HEK293T (cell line): ENCODE measurements around the gene ARID4B.
A peak's percentile ranks its signal among the peaks of the same experiment; 100 is the strongest.

Experiments used
- CTCF ChIA-PET: fragments of 350-600 bp; formaldehyde crosslinking; extraction: SDS; loops from one replicate; lab custom pipeline; 2021; ENCODE audit warnings: antibody characterized with exemption, inconsistent platforms; lab: Yijun Ruan, JAX
- POLR2A ChIA-PET: fragments of 350-600 bp; formaldehyde crosslinking; extraction: SDS; loops from one replicate; lab custom pipeline; 2020; ENCODE audit warnings: antibody characterized with exemption, inconsistent platforms; lab: Yijun Ruan, JAX
- DNase-seq: peaks from one replicate; pipeline ENCODE4 v3.0.0; 2012; ENCODE audit warnings: mixed read lengths; ENCODE audit errors: extremely low spot score
- ARNT ChIP-seq: fragments of 450-650 bp; IDR thresholded peaks from 2 replicates; pipeline ENCODE4 v1.6.1; 2017; ENCODE audit warnings: mild to moderate bottlenecking
- BHLHE40 ChIP-seq: fragments of 450-650 bp; IDR thresholded peaks from 2 replicates; pipeline ENCODE4 v1.6.1; 2016; ENCODE audit warnings: mild to moderate bottlenecking, moderate library complexity, borderline replicate concordance
- CTBP1 ChIP-seq: fragments of 450-650 bp; IDR thresholded peaks from 2 replicates; pipeline ENCODE4 v1.6.1; 2016; ENCODE audit warnings: borderline replicate concordance
- ELF4 ChIP-seq: fragments of 450-650 bp; IDR thresholded peaks from 2 replicates; pipeline ENCODE4 v1.6.1; 2017; ENCODE audit warnings: antibody characterized with exemption
- FOXA1 ChIP-seq: fragments of 450-650 bp; IDR thresholded peaks from 2 replicates; pipeline ENCODE4 v1.6.1; 2016; ENCODE audit warnings: mild to moderate bottlenecking
- FOXK2 ChIP-seq: fragments of 450-650 bp; IDR thresholded peaks from 2 replicates; pipeline ENCODE4 v1.6.1; 2016; ENCODE audit warnings: mild to moderate bottlenecking
- FOXM1 ChIP-seq: fragments of 450-650 bp; IDR thresholded peaks from 2 replicates; pipeline ENCODE4 v1.6.1; 2017; ENCODE audit warnings: mild to moderate bottlenecking, borderline replicate concordance
- HDGF ChIP-seq: fragments of 450-650 bp; IDR thresholded peaks from 2 replicates; pipeline ENCODE4 v1.6.1; 2017; ENCODE audit warnings: antibody characterized with exemption, borderline replicate concordance
- L3MBTL2 ChIP-seq: fragments of 450-650 bp; conservative IDR thresholded peaks from 2 replicates; pipeline ENCODE4 v1.6.1; 2016; ENCODE audit warnings: mild to moderate bottlenecking
- LEF1 ChIP-seq: fragments of 450-650 bp; IDR thresholded peaks from 2 replicates; pipeline ENCODE4 v1.6.1; 2017; ENCODE audit warnings: mild to moderate bottlenecking, borderline replicate concordance
- NFRKB ChIP-seq: fragments of 450-650 bp; IDR thresholded peaks from 2 replicates; pipeline ENCODE4 v1.6.1; 2016; ENCODE audit warnings: mild to moderate bottlenecking, moderate library complexity
- PKNOX1 ChIP-seq: fragments of 450-650 bp; IDR thresholded peaks from 2 replicates; pipeline ENCODE4 v1.6.1; 2016
- SP1 ChIP-seq: fragments of 450-650 bp; IDR thresholded peaks from 2 replicates; pipeline ENCODE4 v1.6.1; 2017
- SUZ12 ChIP-seq: fragments of 450-650 bp; IDR thresholded peaks from 2 replicates; pipeline ENCODE4 v1.6.1; 2016; ENCODE audit warnings: mild to moderate bottlenecking
- TARDBP ChIP-seq: fragments of 450-650 bp; IDR thresholded peaks from 2 replicates; pipeline ENCODE4 v1.6.1; 2016
- ZNF384 ChIP-seq: fragments of 450-650 bp; IDR thresholded peaks from 2 replicates; pipeline ENCODE4 v1.6.1; 2016

The ARID4B gene

GRCh38 chr1:235341334-235341733 is 13.4 kb upstream of the ARID4B start:
- DNase-seq, result no peak
- POLR2A ChIA-PET, result interaction anchor here (1.3 to 1.5 kb wide), 2 partner anchors 12 to 26 kb away, joined by 4 to 6 read pairs; partner anchors contain the start of genes GGPS1 and TBCE
- TF ChIP-seq BHLHE40 (no peak), HDGF (no peak), SUZ12 (no peak), FOXM1 (no peak), PKNOX1 (no peak), ZNF384 (no peak), NFRKB (no peak), FOXA1 (no peak)
- CTCF ChIA-PET, result interaction anchor here (1.2 kb wide), 1 partner anchor 74 kb away, joined by 3 read pairs; no protein-coding TSS in a partner anchor

GRCh38 chr1:235339746-235340145 is 11.8 kb upstream of the ARID4B start:
- ChIA-PET CTCF (no interaction called here), POLR2A (interaction anchor here (2.7 kb wide), 1 partner anchor 11 kb away, joined by 10 read pairs; the partner anchor contains the start of genes ARID4B and GGPS1)
- DNase-seq, result no peak
- TF ChIP-seq BHLHE40 (no peak), FOXK2 (no peak), SUZ12 (no peak)

GRCh38 chr1:235336903-235337302 is 8.9 kb upstream of the ARID4B start:
- DNase-seq, result no peak
- CTCF ChIA-PET, result no interaction called here
- TF ChIP-seq FOXA1 (no peak), ZNF384 (no peak), L3MBTL2 (no peak), SP1 (no peak), FOXK2 (no peak), SUZ12 (no peak), HDGF (no peak), FOXM1 (no peak), NFRKB (no peak), ARNT (no peak)
- POLR2A ChIA-PET, result interaction anchor here (1.0 kb wide), 1 partner anchor 31 kb away, joined by 3 read pairs; the partner anchor contains the start of gene TBCE

- POLR2A ChIA-PET, result interaction anchor here (2.0 kb wide), 1 partner anchor 36 kb away, joined by 7 read pairs; the partner anchor contains the start of gene TBCE
- CTCF ChIA-PET, result interaction anchor here (1.6 kb wide), 1 partner anchor 85 kb away, joined by 10 read pairs; no protein-coding TSS in a partner anchor
- DNase-seq, result no peak
- no peak for TF ChIP-seq CTBP1
- no peak for TF ChIP-seq ARNT
These were observed 3.4 kb upstream of the ARID4B start for GRCh38 chr1:235331401-235331800.

- ChIA-PET CTCF (interaction anchor here (1.6 kb wide), 1 partner anchor 85 kb away, joined by 10 read pairs; no protein-coding TSS in a partner anchor), POLR2A (interaction anchor here (2.0 kb wide), 1 partner anchor 36 kb away, joined by 7 read pairs; the partner anchor contains the start of gene TBCE)
- DNase-seq, result no peak
- TF ChIP-seq LEF1, result no peak
- TF ChIP-seq TARDBP, result no peak
- TF ChIP-seq L3MBTL2, result no peak
- TF ChIP-seq ZNF384, result peak; percentile 38; the same call in 1 of the 2 replicates
These were observed 2.9 kb upstream of the ARID4B start for GRCh38 chr1:235330918-235331285.

- ChIA-PET POLR2A (interaction anchor here (0.9 to 2.6 kb wide), 24 partner anchors 10 to 175 kb away, joined by 3 to 24 read pairs (median 6); partner anchors contain the start of genes B3GALNT2, RBM34 and TBCE), CTCF (interaction anchor here (0.6 to 1.0 kb wide), 3 partner anchors 21 to 86 kb away, joined by 3 to 4 read pairs (median 3); no protein-coding TSS in a partner anchor)
- DNase-seq, result peak; percentile 23
- no peak for TF ChIP-seq FOXA1
- no peak for TF ChIP-seq BHLHE40
- no peak for TF ChIP-seq FOXK2
- TF ChIP-seq SUZ12, result no peak
These were observed 1.3 kb upstream of the ARID4B start for GRCh38 chr1:235329139-235329902.

GRCh38 chr1:235328271-235329138 is 526 bp upstream of the ARID4B start, which contains the start of gene GGPS1:
TSS of gene GGPS1 (plus strand) at chr1:235328570. CDS start at chr1:235335265, 6,695 bp downstream.
- ChIA-PET CTCF (interaction anchor here (0.6 to 1.0 kb wide), 3 partner anchors 22 to 207 kb away, joined by 3 to 5 read pairs (median 4); no protein-coding TSS in a partner anchor), POLR2A (interaction anchor here (0.6 to 2.6 kb wide), 39 partner anchors 10 to 200 kb away, joined by 3 to 24 read pairs (median 4); partner anchors contain the start of genes B3GALNT2, RBM34, TBCE and TOMM20)
- peak; percentile 97 for DNase-seq
- TF ChIP-seq BHLHE40, result no peak
- TF ChIP-seq NFRKB, result no peak
- TF ChIP-seq HDGF, result no peak
- peak; percentile 60 for TF ChIP-seq ELF4
- TF ChIP-seq SP1, result no peak
- TF ChIP-seq SUZ12, result no peak
- peak; percentile 87 for TF ChIP-seq L3MBTL2
- no peak for TF ChIP-seq FOXK2
- TF ChIP-seq CTBP1, result no peak
- TF ChIP-seq PKNOX1, result peak; percentile 88
- TF ChIP-seq ZNF384, result no peak
- no peak; the same call in 1 of the 2 replicates for TF ChIP-seq FOXM1
